Activated naive CD8-positive, alpha-beta T cell treated with anti-CD3 and anti-CD28 coated beads, Interleukin-2, amount 10 ng/mL, durations not matched to agents 7 days and 5 days (primary cell): ENCODE measurements around the gene CELF2. TPM values are rescaled to one million over a fixed set of nuclear protein-coding genes. Genes with fewer than 3 reads are reported as not detected.
"Not testable (repeated sequence)": the region's sequence is repeated elsewhere in the genome, so short reads cannot be mapped to it uniquely, and the experiment has no call there.

Experiments used
- ATAC-seq: fragments of 150-1000 bp; cut with Tn5 transposase; one replicate; pipeline ENCODE4 v1.10.0; 2021; ENCODE audit warnings: low read depth, moderate library complexity
- POLR2A ChIA-PET: fragments of 350-600 bp; sonication (Branson Sonifier 250); formaldehyde crosslinking; loops from one replicate; lab custom pipeline; 2021; ENCODE audit warnings: antibody characterized with exemption; lab: Charles Lee
- DNase-seq: peaks from one replicate; pipeline ENCODE4 v3.0.0; 2021
- H3K27ac Mint-ChIP-seq: one replicate; pipeline ENCODE4 v1.8.0; 2022; ENCODE audit warnings: mild to moderate bottlenecking, mixed read lengths
- H3K27me3 Mint-ChIP-seq: one replicate; pipeline ENCODE4 v1.8.0; 2022; ENCODE audit warnings: mild to moderate bottlenecking, moderate library complexity, mixed read lengths
- H3K36me3 Mint-ChIP-seq: one replicate; pipeline ENCODE4 v1.8.0; 2021; ENCODE audit warnings: mild to moderate bottlenecking, mixed read lengths
- H3K4me1 Mint-ChIP-seq: one replicate; pipeline ENCODE4 v1.8.0; 2021; ENCODE audit warnings: mixed read lengths
- H3K4me3 Mint-ChIP-seq: one replicate; pipeline ENCODE4 v1.8.0; 2022; ENCODE audit warnings: mild to moderate bottlenecking, moderate library complexity, mixed read lengths
- H3K9me3 Mint-ChIP-seq: one replicate; pipeline ENCODE4 v1.8.0; 2021; ENCODE audit warnings: mixed read lengths
- total RNA-seq, 2 experiments: library from RNA; stranded (reverse); gene quantifications; one replicate each; pipeline ENCODE4 v1.2.3, GENCODE V29; 2021

Gene CELF2
- total RNA-seq, 2 experiments from 2014 or later, result 168 TPM

DNA sequence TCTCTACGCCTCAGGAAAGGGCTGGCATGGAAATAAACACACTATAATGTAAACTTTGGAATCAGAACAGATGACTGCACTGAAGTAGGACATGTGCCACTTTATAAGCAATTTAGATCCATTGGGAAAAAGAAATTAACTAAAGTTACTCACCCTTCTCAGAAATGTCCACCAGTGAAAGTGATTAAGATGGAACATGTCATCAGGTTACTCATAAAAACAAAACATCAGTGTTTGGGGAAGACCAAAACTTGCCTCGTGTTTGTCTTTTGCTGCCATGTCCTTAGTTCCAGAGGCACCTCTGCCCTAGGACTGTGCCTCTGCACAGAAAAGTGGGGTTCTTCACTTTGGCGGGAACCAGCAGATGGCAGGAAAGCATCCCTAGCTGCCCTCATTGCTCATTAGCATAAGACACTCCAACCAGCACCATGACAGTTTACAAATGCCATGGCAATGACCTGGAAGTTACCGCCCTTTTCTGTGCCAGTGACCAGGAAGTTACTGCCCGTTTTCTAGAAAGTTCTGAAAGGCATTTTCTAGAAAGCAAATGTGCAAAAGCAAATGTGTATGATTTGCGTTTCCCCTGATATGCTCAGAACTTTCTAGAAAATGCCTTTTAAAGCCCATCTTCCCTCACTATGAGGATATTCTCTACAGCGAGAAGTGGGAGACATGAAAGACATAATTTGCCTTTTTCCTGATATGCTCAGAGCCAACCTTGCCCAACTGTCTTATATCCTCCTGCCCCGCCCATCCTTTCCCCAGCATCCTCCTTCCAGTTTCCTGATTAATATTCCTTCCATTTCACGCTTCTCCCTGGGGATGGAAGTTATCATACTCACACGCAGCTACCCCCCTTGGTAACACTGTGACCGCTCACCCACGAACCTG is 335.6 kb downstream of the CELF2 start:
- Mint-ChIP-seq H3K27me3 (peaks cover 7% of the 10 kb centered on the region), H3K4me3 (no peak overlapping the region), H3K36me3 (no peaks in the 10 kb centered on the region), H3K9me3 (peaks cover 1% of the 10 kb centered on the region), H3K4me1 (peaks cover 6% of the 10 kb centered on the region), H3K27ac (no peak overlapping the region)
- ATAC-seq, result no peak
- no peak for DNase-seq
- POLR2A ChIA-PET, result no interaction called here

DNA sequence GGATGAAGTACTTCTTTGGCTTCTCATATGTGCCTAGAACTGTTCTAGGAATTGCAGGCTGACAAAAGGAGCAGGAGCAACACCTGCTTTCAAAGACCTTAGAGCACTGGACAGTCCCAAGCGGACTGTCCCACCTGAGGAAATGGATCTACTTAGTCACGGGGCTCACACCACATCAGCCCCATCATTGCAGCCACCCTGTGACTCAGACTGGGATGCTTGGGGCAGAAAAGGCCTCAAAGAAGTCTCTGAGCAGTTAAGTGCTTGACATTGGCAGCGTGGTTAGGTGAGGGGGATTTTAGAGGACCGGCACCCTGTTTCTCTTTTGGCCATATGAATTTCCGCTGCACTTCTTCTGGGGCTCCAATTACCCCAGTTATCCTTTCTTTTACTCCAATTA is 337.2 kb downstream of the CELF2 start:
- ATAC-seq, result no peak
- POLR2A ChIA-PET, result no interaction called here
- Mint-ChIP-seq H3K27me3 (peaks cover 5% of the 10 kb centered on the region), H3K4me1 (peaks cover 7% of the 10 kb centered on the region), H3K9me3 (peaks cover 1% of the 10 kb centered on the region), H3K27ac (no peak overlapping the region), H3K36me3 (no peaks in the 10 kb centered on the region), H3K4me3 (no peak overlapping the region)
- DNase-seq, result no peak

GRCh38 chr10:11355592-11355991 is 337.9 kb downstream of the CELF2 start:
- no peak overlapping the region for H3K27ac Mint-ChIP-seq
- peaks cover 2% of the 10 kb centered on the region for H3K36me3 Mint-ChIP-seq
- H3K27me3 Mint-ChIP-seq, result peaks cover 2% of the 10 kb centered on the region
- POLR2A ChIA-PET, result no interaction called here
- DNase-seq, result no peak
- peaks cover 4% of the 10 kb centered on the region for H3K9me3 Mint-ChIP-seq
- H3K4me3 Mint-ChIP-seq, result no peak overlapping the region
- H3K4me1 Mint-ChIP-seq, result peaks cover 7% of the 10 kb centered on the region
- ATAC-seq, result no peak

- Mint-ChIP-seq H3K27me3 (no peaks in the 10 kb centered on the region), H3K4me3 (no peak overlapping the region), H3K36me3 (peaks cover 2% of the 10 kb centered on the region), H3K4me1 (peaks cover 7% of the 10 kb centered on the region), H3K27ac (no peak overlapping the region), H3K9me3 (peaks cover 4% of the 10 kb centered on the region)
- ATAC-seq (no peak), DNase-seq (no peak)
- POLR2A ChIA-PET, result no interaction called here
Observed at GRCh38 chr10:11357439-11357838, 339.8 kb downstream of the CELF2 start.

- Mint-ChIP-seq H3K36me3 (peaks cover 2% of the 10 kb centered on the region), H3K27ac (no peak overlapping the region), H3K4me1 (peaks cover 7% of the 10 kb centered on the region), H3K27me3 (no peaks in the 10 kb centered on the region), H3K9me3 (peaks cover 4% of the 10 kb centered on the region), H3K4me3 (no peak overlapping the region)
- POLR2A ChIA-PET, result no interaction called here
- DNase-seq (no peak), ATAC-seq (no peak)
Observed at GRCh38 chr10:11358011-11358410, 340.3 kb downstream of the CELF2 start.

- POLR2A ChIA-PET, result no interaction called here
- Mint-ChIP-seq H3K27me3 (no peaks in the 10 kb centered on the region), H3K9me3 (peaks cover 4% of the 10 kb centered on the region), H3K36me3 (peaks cover 2% of the 10 kb centered on the region), H3K4me1 (peaks cover 7% of the 10 kb centered on the region), H3K27ac (no peak overlapping the region), H3K4me3 (no peak overlapping the region)
- ATAC-seq (no peak), DNase-seq (no peak)
Observed at GRCh38 chr10:11358923-11359575, 341.4 kb downstream of the CELF2 start.

DNA sequence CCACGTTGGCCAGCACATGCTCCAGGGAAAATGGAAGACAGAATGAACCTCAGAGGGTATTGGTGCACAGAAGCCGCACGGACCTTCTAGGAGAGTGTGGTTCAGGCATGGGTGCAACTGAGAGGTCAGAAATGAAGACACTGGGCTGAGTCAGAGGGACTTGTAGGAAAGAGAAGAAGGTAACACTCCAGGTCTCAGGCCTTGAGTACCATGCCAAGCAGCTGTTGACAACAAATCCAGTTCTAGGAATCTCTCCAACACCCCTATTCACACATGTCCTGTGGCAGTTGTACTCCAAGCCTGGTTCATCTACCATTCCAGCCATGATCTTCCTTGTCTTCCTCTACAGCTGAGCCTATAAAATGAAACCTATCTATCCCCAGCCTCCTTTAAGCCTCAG is 342.2 kb downstream of the CELF2 start:
- POLR2A ChIA-PET, result no interaction called here
- Mint-ChIP-seq H3K27me3 (no peaks in the 10 kb centered on the region), H3K9me3 (peaks cover 4% of the 10 kb centered on the region), H3K4me1 (peaks cover 7% of the 10 kb centered on the region), H3K36me3 (peaks cover 2% of the 10 kb centered on the region), H3K4me3 (no peak overlapping the region), H3K27ac (no peak overlapping the region)
- ATAC-seq (no peak), DNase-seq (no peak)

DNA sequence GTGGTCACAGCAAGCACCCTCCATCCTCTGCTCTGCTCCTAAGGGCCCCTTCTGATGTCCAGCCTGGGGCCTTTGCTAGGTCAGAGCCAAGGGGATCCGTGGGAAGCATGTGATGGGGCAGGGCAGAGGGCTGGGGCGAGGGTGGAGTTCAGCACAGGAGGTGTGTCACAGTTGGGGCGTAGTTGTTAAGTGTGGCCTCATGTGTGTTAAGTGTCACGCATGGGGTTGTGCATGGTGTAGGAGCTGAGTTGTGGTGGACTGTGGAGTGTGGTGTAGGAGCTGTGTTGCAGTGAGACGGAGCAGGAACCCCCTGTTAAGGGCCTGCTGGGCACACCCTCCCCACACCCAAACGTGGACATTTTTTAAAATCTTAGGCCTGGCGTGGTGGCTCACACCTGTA is 345.8 kb downstream of the CELF2 start:
- no peak overlapping the region for H3K27ac Mint-ChIP-seq

GRCh38 chr10:11364241-11364640 is 346.6 kb downstream of the CELF2 start:
- POLR2A ChIA-PET, result no interaction called here
- no peak for ATAC-seq
- peaks cover 2% of the 10 kb centered on the region for H3K36me3 Mint-ChIP-seq
- no peak overlapping the region for H3K27ac Mint-ChIP-seq
- no peaks in the 10 kb centered on the region for H3K27me3 Mint-ChIP-seq
- H3K4me3 Mint-ChIP-seq, result no peak overlapping the region
- H3K4me1 Mint-ChIP-seq, result no peaks in the 10 kb centered on the region
- no peak for DNase-seq
- peaks cover 6% of the 10 kb centered on the region for H3K9me3 Mint-ChIP-seq

More for the DNA sequence above, 345.8 kb downstream of the CELF2 start:
- POLR2A ChIA-PET, result no interaction called here
- Mint-ChIP-seq H3K27me3 (no peaks in the 10 kb centered on the region), H3K9me3 (peaks cover 6% of the 10 kb centered on the region), H3K36me3 (peaks cover 2% of the 10 kb centered on the region), H3K4me3 (no peak overlapping the region), H3K4me1 (peaks cover 1% of the 10 kb centered on the region)
- no peak for DNase-seq
- no peak for ATAC-seq

DNA sequence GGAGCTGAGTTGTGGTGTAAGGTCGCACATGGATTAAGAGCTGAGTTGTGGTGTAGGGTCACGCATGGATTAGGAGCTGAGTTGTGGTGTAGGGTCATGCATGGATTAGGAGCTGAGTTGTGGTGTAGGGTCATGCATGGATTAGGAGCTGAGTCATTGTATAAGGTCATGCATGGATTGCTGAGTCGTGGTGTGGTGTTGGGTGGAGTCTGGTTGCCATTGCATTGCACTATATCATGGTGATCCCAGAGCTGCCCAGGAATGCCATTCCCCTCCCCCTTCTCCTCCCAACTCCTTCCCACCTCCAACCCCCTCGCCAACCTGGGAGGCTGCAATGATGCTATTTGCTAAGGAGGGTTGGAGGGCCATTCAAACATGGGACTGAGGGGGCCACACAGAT is 349.2 kb downstream of the CELF2 start:
- DNase-seq, H3K27me3 Mint-ChIP-seq, ATAC-seq, H3K9me3 Mint-ChIP-seq, H3K27ac Mint-ChIP-seq, H3K4me1 Mint-ChIP-seq, H3K4me3 Mint-ChIP-seq, H3K36me3 Mint-ChIP-seq: not testable (repeated sequence)
- POLR2A ChIA-PET, result interaction anchor here (1.3 kb wide), 1 partner anchor 24 kb away, joined by 4 read pairs; no protein-coding TSS in a partner anchor

DNA sequence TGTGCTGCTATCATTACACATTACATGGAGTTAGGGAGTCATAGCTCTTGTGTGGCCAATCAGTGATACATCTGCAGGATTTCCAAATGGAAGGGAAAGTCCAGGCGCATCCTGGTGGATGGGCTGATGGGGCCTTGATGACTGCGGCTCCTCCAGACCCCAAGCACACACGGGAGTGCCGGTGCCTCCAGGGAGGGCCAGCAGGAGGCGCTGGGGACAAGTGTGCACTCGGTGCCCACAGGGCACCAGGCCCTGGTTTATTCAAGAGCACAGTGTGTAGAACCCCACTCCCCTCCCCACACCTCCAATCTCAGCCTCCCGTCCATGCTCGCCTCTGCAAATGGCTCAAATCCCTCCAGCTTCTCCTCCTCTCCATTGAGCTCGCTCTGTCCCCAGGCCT is 349.8 kb downstream of the CELF2 start:
- DNase-seq (no peak), ATAC-seq (no peak)
- Mint-ChIP-seq H3K4me3 (no peak overlapping the region), H3K27ac (no peak overlapping the region), H3K27me3 (no peaks in the 10 kb centered on the region), H3K9me3 (peaks cover 4% of the 10 kb centered on the region), H3K4me1 (no peaks in the 10 kb centered on the region), H3K36me3 (no peaks in the 10 kb centered on the region)
- POLR2A ChIA-PET, result interaction anchor here (1.3 kb wide), 1 partner anchor 25 kb away, joined by 4 read pairs; no protein-coding TSS in a partner anchor

- Mint-ChIP-seq H3K27ac (no peak overlapping the region), H3K4me1 (no peaks in the 10 kb centered on the region), H3K9me3 (peaks cover 2% of the 10 kb centered on the region), H3K4me3 (no peak overlapping the region), H3K27me3 (peaks cover 2% of the 10 kb centered on the region), H3K36me3 (no peaks in the 10 kb centered on the region)
- ATAC-seq (no peak), DNase-seq (no peak)
- POLR2A ChIA-PET, result no interaction called here
Observed at GRCh38 chr10:11373717-11374171, 356.1 kb downstream of the CELF2 start.

GRCh38 chr10:11377267-11377666 is 359.6 kb downstream of the CELF2 start:
- ATAC-seq, result no peak
- H3K27me3 Mint-ChIP-seq, result peaks cover 2% of the 10 kb centered on the region
- DNase-seq, result no peak
- peaks cover 2% of the 10 kb centered on the region for H3K9me3 Mint-ChIP-seq
- H3K4me1 Mint-ChIP-seq, result no peaks in the 10 kb centered on the region
- H3K4me3 Mint-ChIP-seq, result no peak overlapping the region
- no peak overlapping the region for H3K27ac Mint-ChIP-seq
- POLR2A ChIA-PET, result no interaction called here
- no peaks in the 10 kb centered on the region for H3K36me3 Mint-ChIP-seq

- no peak overlapping the region for H3K27ac Mint-ChIP-seq
- no peak overlapping the region for H3K4me3 Mint-ChIP-seq
Observed at GRCh38 chr10:11378835-11379234, 361.2 kb downstream of the CELF2 start.

More at GRCh38 chr10:11378835-11379234, 361.2 kb downstream of the CELF2 start:
- peaks cover 2% of the 10 kb centered on the region for H3K27me3 Mint-ChIP-seq
- H3K36me3 Mint-ChIP-seq, result no peaks in the 10 kb centered on the region
- ATAC-seq (no peak), DNase-seq (no peak)
- POLR2A ChIA-PET, result no interaction called here
- H3K4me1 Mint-ChIP-seq, result no peaks in the 10 kb centered on the region
- H3K9me3 Mint-ChIP-seq, result no peaks in the 10 kb centered on the region
